Neural cell (in vitro differentiated cells): ENCODE data around the gene BRCA2. TPM values are rescaled to one million over a fixed set of nuclear protein-coding genes. Genes with fewer than 3 reads are reported as not detected.

Experiments
- H2AFZ ChIP-seq: fragments of 200-600, 300-800 bp; sonication (generic), shearing (Covaris generic); 2 replicates; pipeline ENCODE4 v1.6.0; 2014; ENCODE audit warnings: low read depth, mild to moderate bottlenecking, antibody characterized with exemption, low read length, moderate library complexity
- H3F3A ChIP-seq: fragments of 200-600 bp; shearing (Covaris generic); 2 replicates; pipeline ENCODE4 v1.6.1; 2016; ENCODE audit warnings: mild to moderate bottlenecking, moderate library complexity, mixed read lengths, antibody characterized with exemption, low read length; ENCODE audit not compliant: insufficient read depth, poor library complexity, severe bottlenecking
- H3K27ac ChIP-seq: fragments of 200-600, 300-800 bp; sonication (generic), shearing (Covaris generic); 2 replicates; pipeline ENCODE4 v1.5.1; 2014; ENCODE audit warnings: mild to moderate bottlenecking, low read length, moderate library complexity
- H3K27me3 ChIP-seq: fragments of 300-800, 200-600 bp; sonication (generic), shearing (Covaris generic); 2 replicates; pipeline ENCODE4 v1.6.0; 2014; ENCODE audit warnings: mild to moderate bottlenecking, low read depth, low read length, moderate library complexity; ENCODE audit not compliant: insufficient read depth
- H3K36me3 ChIP-seq: fragments of 300-800, 200-600 bp; sonication (generic), shearing (Covaris generic); 2 replicates; pipeline ENCODE4 v1.5.1; 2014; ENCODE audit warnings: mild to moderate bottlenecking, antibody characterized with exemption, low read length, moderate library complexity; ENCODE audit not compliant: insufficient read depth
- H3K4me2 ChIP-seq: fragments of 300-800, 200-600 bp; sonication (generic), shearing (Covaris generic); 2 replicates; pipeline ENCODE4 v1.6.0; 2014; ENCODE audit warnings: mild to moderate bottlenecking, low read length
- H3K4me3 ChIP-seq: fragments of 300-800, 200-600 bp; sonication (generic), shearing (Covaris generic); 2 replicates; pipeline ENCODE4 v1.5.1; 2014; ENCODE audit warnings: mild to moderate bottlenecking, low read length, moderate library complexity
- H3K79me2 ChIP-seq: fragments of 200-600 bp; shearing (Covaris generic); replicated peaks from 2 replicates; pipeline ENCODE4 v1.6.0; 2014; ENCODE audit warnings: mild to moderate bottlenecking, low read length, moderate library complexity; ENCODE audit not compliant: insufficient read depth
- H3K9ac ChIP-seq: fragments of 300-800, 200-600 bp; sonication (generic), shearing (Covaris generic); 2 replicates; pipeline ENCODE4 v1.6.1; 2016; ENCODE audit warnings: mild to moderate bottlenecking, low read length, mixed read lengths
- H3K9me2 ChIP-seq: fragments of 200-600 bp; shearing (Covaris generic); 2 replicates; pipeline ENCODE4 v1.6.1; 2016; ENCODE audit warnings: mild to moderate bottlenecking, low read length, mixed read lengths; ENCODE audit not compliant: insufficient read depth
- H3K9me3 ChIP-seq: fragments of 200-600, 300-800 bp; sonication (generic), shearing (Covaris generic); 2 replicates; pipeline ENCODE4 v1.6.1; 2016; ENCODE audit warnings: mild to moderate bottlenecking, mixed run types, low read length, moderate library complexity, mixed read lengths
- H4K20me1 ChIP-seq: fragments of 200-600 bp; shearing (Covaris generic); 2 replicates; pipeline ENCODE4 v1.6.1; 2016; ENCODE audit warnings: mild to moderate bottlenecking, mixed run types; ENCODE audit not compliant: insufficient read depth
- CTCF ChIP-seq: fragments of 450-650 bp; IDR thresholded peaks from 2 replicates; pipeline ENCODE4 v1.5.1; 2014; ENCODE audit warnings: antibody characterized with exemption, mild to moderate bottlenecking, moderate library complexity; ENCODE audit not compliant: poor library complexity, severe bottlenecking
- EP300 ChIP-seq: fragments of 450-650 bp; conservative IDR thresholded peaks from 2 replicates; pipeline ENCODE4 v1.6.1; 2014; ENCODE audit warnings: antibody characterized with exemption, mild to moderate bottlenecking, moderate library complexity; ENCODE audit not compliant: poor library complexity, severe bottlenecking
- EZH2 ChIP-seq: fragments of 200-600, 300-800 bp; shearing (Covaris generic), sonication (generic); IDR thresholded peaks from 2 replicates; pipeline ENCODE4 v1.6.1; 2014; ENCODE audit warnings: antibody characterized with exemption, low read length, borderline replicate concordance, mild to moderate bottlenecking; ENCODE audit not compliant: insufficient read depth, poor library complexity, severe bottlenecking
- MXI1 ChIP-seq: fragments of 450-650 bp; conservative IDR thresholded peaks from 2 replicates; pipeline ENCODE4 v1.6.1; 2014; ENCODE audit warnings: antibody characterized with exemption, mild to moderate bottlenecking; ENCODE audit not compliant: poor library complexity, severe bottlenecking
- POLR2AphosphoS5 ChIP-seq: IDR thresholded peaks from 2 replicates; pipeline ENCODE4 v1.6.1; 2012
- RAD21 ChIP-seq: fragments of 450-650 bp; conservative IDR thresholded peaks from 2 replicates; pipeline ENCODE4 v1.6.1; 2014; ENCODE audit warnings: antibody characterized with exemption, mild to moderate bottlenecking, moderate library complexity
- REST ChIP-seq: IDR thresholded peaks from 2 replicates; pipeline ENCODE4 v1.6.1; 2012; ENCODE audit warnings: borderline replicate concordance
- SMC3 ChIP-seq: fragments of 450-650 bp; conservative IDR thresholded peaks from 2 replicates; pipeline ENCODE4 v1.6.1; 2014; ENCODE audit warnings: antibody characterized with exemption, mild to moderate bottlenecking, moderate library complexity; ENCODE audit not compliant: poor library complexity
- TAF1 ChIP-seq: IDR thresholded peaks from 2 replicates; pipeline ENCODE4 v1.6.1; 2012; ENCODE audit warnings: low read depth
- polyA plus RNA-seq: library from polyadenylated mRNA; depleted of rRNA; stranded (reverse); fragments of >200 nt; gene quantifications from 2 replicates; pipeline ENCODE4 v1.2.3, GENCODE V29; 2014

Gene BRCA2
- polyA plus RNA-seq, 1 donor from 2014 or later, result 0.11 TPM

- Histone ChIP-seq H3K9ac (no peak overlapping the region), H3K4me2 (no peak overlapping the region), H3K9me2 (no peaks in the 10 kb centered on the region), H3K79me2 (no peaks in the 10 kb centered on the region), H4K20me1 (no peaks in the 10 kb centered on the region), H2AFZ (no peak overlapping the region), H3F3A (no peaks in the 10 kb centered on the region), H3K27ac (no peak overlapping the region), H3K9me3 (no peaks in the 10 kb centered on the region), H3K27me3 (no peaks in the 10 kb centered on the region), H3K4me3 (no peak overlapping the region), H3K36me3 (no peaks in the 10 kb centered on the region)
- TF ChIP-seq RAD21 (no peak), TAF1 (no peak), SMC3 (no peak), POLR2AphosphoS5 (no peak), EZH2 (no peak), CTCF (no peak), MXI1 (no peak)
Measured at GRCh38 chr13:32323912-32324311, 8.6 kb downstream of the BRCA2 start.

- Histone ChIP-seq H3K27ac (no peak overlapping the region), H3K27me3 (no peaks in the 10 kb centered on the region), H2AFZ (no peak overlapping the region), H3K4me3 (no peak overlapping the region), H3F3A (no peaks in the 10 kb centered on the region), H3K9me3 (no peaks in the 10 kb centered on the region), H3K9me2 (no peaks in the 10 kb centered on the region), H4K20me1 (no peaks in the 10 kb centered on the region), H3K4me2 (no peak overlapping the region), H3K79me2 (no peaks in the 10 kb centered on the region), H3K36me3 (no peaks in the 10 kb centered on the region), H3K9ac (no peak overlapping the region)
- TF ChIP-seq CTCF, result no peak
- no peak for TF ChIP-seq REST
- TF ChIP-seq MXI1, result no peak
- no peak for TF ChIP-seq EP300
- no peak for TF ChIP-seq SMC3
- TF ChIP-seq RAD21, result no peak
- no peak for TF ChIP-seq POLR2AphosphoS5
- no peak for TF ChIP-seq EZH2
- TF ChIP-seq TAF1, result no peak
Measured at GRCh38 chr13:32330441-32330840, 15.1 kb downstream of the BRCA2 start.
